GM23248 (cell line): Measurements from ENCODE around the gene GP9.

ENCODE experiments used
- EZH2 ChIP-seq: fragments of 200-600 bp; sonication (generic); IDR thresholded peaks from 2 replicates; pipeline ENCODE4 v1.6.1; 2018; ENCODE audit warnings: antibody characterized with exemption, mild to moderate bottlenecking; ENCODE audit not compliant: insufficient read depth, poor library complexity, severe bottlenecking
- EZH2phosphoT487 ChIP-seq: fragments of 200-600 bp; sonication (generic); IDR thresholded peaks from 2 replicates; pipeline ENCODE4 v1.6.1; 2018; ENCODE audit warnings: antibody characterized with exemption, moderate library complexity, mild to moderate bottlenecking, low read depth; ENCODE audit not compliant: insufficient read depth

DNA sequence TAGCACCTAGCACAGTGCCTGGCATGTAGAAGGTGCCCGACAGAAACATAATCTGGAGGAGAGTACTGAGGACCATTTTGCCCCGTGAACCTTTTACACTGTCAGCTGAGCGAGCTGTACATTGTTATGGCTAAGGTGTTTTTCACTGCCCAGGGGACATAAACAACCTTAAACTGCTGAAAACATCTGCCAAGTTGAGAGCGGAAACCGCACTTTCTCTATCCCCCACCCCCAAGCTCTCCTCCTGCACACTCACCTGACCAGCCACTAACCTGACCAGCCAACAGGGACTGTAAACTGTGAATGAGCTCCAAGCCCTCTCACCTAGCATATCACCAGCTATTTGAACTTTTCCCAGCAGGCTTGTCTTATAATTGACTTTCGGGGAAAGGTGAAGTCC is 43.5 kb downstream of the GP9 start:
- no peak for TF ChIP-seq EZH2
- no peak for TF ChIP-seq EZH2phosphoT487
